MM.1S (cell line): ENCODE results near the gene HHIPL1.

Experiments
- CTCF ChIP-seq: fragments of 300-600 bp; sonication (generic); IDR thresholded peaks from 2 replicates; pipeline ENCODE4 v1.5.1; 2016; ENCODE audit warnings: antibody characterized with exemption, low read length, mixed read lengths
- EZH2 ChIP-seq: fragments of 300-600 bp; sonication (generic); optimal IDR thresholded peaks from 2 replicates; pipeline ENCODE3; 2017; ENCODE audit warnings: low read depth, mild to moderate bottlenecking, antibody characterized with exemption, low read length, mixed read lengths
- EZH2phosphoT487 ChIP-seq: fragments of 300-600 bp; sonication (generic); IDR thresholded peaks from 2 replicates; pipeline ENCODE4 v1.6.1; 2018; ENCODE audit warnings: antibody characterized with exemption, low read length

- TF ChIP-seq CTCF = no peak
- TF ChIP-seq EZH2 = no peak
- no peak for TF ChIP-seq EZH2phosphoT487
Measured at GRCh38 chr14:99724939-99725773, 80.2 kb downstream of the HHIPL1 start.
